HG03521 (cell line): ENCODE results near the gene ADPGK.
"Not testable (repeated sequence)": the region's sequence is repeated elsewhere in the genome, so short reads cannot be mapped to it uniquely, and the experiment has no call there.

Experiments
- ATAC-seq: cut with Tn5 transposase; IDR thresholded peaks from one replicate; pipeline ENCODE4 v1.9.1; 2021; ENCODE audit warnings: mild to moderate bottlenecking, moderate library complexity; ENCODE audit not compliant: unreplicated experiment

The ADPGK gene

DNA sequence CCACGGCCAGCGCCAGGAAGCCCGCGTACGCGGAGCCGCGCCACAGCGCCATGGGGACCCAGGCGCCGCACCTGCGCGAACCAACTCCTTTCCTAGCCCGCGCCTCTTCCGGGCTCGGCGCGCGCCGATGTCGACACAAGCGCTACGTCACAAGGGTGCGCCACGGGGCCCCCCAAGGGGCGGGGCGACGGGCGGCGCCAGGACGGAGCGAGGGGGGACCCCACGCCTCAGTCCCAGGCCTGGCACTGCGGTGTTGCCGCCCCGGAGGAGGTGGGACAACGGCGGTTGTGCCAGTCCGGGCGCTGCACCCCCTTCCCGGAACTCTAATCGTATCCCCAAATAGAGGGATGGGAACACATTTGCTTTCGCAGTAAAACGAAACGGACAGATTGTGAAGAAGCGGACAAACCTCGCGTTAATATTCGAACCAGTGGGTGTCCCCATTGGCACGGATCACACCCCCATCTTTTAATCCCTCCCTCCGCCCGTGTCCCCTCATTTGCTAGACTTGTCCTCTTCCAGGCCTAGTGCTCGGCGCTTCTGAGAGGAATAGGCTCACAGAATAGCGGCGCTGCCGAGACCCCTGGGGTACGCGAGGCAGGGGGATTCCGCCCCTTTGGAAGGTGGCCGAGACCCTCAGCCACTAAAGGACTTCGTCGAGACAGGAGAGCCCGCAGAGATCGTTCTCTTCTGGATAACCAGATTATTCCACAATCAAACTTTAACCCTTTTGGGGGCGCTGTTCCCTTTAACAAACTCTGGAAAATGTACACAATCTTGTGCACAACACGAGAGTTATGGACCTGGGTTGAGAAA lies at the start of gene ADPGK:
Gene ADPGK (minus strand): TSS at position 119 of the 816 bp plus-strand sequence. CDS start 67 bp downstream, at position 52.
- ATAC-seq: peak; percentile 79

DNA sequence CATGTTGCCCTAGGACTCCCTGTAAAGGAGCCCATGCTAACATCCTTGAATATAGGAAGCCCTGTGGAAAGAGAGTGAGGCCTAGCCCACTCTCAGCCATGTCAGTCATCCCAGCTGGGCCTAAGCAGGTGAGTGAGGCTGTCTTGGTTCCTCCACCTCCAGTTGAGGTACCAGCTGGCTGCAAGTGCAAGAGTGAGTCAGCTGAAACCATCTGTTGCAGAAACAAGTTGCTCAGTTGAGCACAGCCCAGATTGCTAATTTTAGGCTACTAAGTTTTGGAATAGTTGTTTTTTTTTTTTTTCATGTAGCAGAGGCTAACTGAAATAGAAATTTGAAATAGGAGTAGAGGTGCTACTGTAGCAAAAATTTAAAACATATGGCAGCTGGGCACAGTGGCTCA lies 43.7 kb upstream of the ADPGK start:
- no peak for ATAC-seq

DNA sequence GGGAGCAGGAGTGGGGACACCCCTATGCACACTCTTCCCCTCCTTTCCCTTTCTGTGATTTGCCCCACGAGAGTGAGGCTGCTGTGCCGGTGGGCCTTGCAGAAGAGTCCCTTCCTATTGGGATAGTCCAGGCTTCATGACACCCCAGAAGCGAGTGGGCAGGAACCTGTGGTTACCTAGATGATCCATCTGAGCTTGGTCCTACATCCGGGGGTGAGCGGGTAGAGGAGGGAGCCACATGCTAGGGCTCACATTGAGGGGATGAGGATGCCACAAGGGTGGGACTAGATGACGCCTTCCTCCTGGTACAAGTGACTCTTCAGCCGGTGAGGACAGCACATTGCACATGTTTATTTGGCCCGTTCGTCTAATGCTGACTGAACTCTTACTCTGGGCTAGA lies 43.1 kb upstream of the ADPGK start:
- no peak for ATAC-seq

DNA sequence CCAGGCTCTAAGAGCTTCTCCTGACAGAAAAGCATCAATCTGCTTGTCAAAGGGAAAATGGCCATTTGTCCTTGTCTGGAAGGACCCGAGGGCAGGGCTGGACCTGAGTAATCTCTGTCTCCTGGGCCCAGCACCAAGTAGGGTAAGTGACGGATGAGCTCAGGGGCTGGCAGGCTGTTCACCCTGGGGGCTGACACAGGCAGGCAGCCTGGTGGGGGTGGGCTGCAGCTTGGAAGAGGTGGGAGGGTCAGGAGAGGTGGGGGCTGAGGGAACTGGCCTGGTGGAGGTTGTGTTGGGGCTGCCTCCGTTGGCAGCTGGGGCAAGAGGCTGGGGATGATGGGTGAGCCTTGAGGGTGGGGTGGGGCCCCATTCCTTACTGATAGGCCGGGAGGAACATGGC lies 42.3 kb upstream of the ADPGK start:
- ATAC-seq: no peak

DNA sequence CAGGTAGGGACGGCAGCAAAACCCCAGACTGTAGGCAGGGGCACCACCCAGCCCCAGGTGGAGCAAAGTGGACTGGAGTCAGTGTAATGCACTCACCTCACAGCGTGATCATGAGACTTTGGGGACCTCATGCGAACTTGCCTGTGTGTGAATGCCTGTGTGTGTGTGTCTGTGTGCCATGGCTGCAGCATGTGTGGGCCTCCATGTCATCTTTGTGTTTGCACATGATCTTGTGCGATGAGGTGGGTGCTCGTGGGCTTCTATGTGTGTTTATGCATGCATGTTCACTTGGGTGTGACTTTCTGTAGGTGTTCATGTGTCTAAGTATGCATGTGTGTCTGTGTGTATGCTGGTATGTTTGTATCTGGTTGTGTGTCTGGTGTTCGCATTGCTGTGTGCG lies 41.2 kb upstream of the ADPGK start:
- ATAC-seq: no peak

DNA sequence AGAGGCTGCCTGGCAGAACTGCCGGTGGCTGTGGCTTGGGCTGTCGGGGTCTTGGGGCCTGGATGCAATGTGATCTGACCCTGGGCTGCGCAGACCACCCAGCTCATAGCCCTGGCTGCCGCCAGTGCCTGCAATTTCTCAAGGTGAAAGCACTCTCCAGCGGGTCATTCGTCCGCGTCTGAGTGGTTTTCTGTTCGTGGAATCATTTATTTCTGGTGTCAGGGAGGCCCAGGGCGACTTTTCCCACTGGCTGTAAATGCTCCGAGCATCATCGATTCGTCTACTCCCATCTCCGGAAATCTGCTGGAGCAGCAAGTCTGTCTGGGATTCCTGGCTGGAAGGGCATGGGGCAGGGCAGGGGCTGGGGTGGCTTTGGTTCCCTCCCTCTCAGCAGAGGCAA lies 40.6 kb upstream of the ADPGK start:
- no peak for ATAC-seq

DNA sequence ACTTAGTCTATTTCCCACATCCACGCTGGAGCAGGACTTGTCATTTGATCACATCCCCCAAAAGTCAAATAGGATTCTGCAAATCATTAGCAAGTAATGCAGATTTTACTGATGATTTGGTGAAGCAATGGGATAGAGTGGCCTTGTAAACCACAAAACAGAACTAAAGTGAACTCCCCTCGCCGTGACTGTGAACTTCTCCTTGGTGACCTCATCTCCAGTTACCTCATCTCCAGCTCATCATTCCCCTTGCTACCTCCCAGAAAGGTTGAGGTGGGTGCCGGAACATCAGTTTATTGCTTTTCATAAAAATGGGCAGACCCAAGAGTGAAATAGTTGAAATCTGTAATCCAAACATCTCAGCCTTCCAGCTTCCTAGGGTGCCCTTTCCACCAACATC lies 36.7 kb upstream of the ADPGK start:
- no peak for ATAC-seq

DNA sequence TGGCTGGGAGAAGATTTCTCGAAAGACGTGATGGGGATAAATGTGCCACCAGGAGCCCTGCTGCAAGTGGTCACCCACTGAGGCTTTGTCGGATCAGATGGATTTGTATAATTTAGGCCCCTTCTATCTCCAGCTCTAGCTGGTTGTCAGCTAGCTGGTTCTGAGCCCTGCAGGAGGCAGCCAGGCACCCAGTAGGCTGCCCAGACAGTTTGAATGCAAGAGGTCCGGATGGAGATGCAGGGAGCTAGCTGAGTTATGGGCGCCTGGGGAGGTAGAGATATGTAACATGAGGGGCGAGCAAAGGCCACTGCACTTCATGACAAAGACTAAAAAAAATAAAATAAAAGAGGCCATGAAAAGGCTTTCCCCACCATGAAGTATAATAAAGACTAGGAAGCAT lies 35.1 kb upstream of the ADPGK start:
- no peak for ATAC-seq

DNA sequence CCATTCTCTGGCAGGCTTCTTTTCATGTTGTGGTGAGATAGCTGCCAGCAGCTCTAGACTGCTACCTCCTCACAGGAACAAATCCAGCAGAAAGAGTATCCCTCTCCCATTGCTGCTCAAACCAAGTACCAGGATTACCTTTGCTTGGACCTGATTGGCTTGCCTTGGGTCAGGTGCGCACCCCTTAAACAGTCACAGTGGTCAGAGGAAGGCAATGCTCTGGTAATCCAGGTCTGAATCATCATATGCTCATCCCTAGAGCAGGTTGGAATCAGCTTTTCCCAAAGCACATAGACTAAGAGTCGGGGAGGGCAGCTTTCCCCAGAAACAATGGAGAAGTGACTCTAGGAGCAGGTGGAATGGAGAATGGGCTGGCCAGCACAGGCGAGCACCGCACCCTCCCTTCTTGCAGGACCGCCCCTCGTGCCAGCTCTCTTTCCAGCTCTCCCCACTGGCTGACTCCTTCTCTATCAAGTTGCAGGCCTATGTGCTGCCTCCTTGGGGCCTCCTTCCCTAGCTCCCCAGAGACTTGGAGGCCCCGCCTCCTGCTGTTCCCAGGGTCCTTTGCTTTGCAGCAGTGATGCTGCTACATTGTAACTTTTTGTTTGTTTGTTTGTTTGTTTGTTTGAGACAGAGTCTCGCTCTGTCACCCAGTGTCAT lies 29.9 kb upstream of the ADPGK start:
- no peak for ATAC-seq

DNA sequence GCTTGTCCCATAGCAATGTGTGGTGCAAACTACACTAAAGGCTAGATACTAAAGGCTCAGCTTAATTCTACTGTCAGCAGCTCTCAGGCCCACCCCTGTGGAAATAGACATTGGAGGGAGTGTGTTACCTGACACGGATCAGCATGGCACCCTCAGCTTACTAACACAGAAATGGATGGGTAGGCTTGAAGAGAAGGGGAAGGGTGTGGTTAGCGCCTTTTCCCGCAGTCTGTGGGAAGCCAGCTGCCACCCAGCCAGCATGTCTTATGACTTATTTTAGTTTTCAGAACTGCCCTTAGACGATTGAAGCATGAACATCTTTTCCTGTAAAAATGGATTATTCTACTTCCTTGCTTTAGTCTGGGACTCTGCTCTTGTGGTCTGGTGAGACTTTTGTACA lies 25.8 kb upstream of the ADPGK start:
- ATAC-seq: no peak

DNA sequence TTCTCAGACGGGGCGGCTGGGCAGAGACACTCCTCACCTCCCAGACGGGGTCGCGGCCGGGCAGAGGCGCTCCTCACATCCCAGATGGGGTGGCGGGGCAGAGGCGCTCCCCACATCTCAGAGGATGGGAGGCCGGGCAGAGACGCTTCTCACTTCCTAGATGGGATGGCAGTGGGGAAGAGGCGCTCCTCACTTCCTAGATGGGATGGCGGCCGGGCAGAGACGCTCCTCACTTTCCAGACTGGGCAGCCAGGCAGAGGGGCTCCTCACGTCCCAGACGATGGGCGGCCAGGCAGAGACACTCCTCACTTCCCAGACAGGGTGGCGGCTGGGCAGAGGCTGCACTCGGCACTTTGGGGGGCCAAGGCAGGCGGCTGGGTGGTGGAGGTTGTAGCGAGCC lies 23.8 kb upstream of the ADPGK start:
- not testable (repeated sequence) for ATAC-seq

DNA sequence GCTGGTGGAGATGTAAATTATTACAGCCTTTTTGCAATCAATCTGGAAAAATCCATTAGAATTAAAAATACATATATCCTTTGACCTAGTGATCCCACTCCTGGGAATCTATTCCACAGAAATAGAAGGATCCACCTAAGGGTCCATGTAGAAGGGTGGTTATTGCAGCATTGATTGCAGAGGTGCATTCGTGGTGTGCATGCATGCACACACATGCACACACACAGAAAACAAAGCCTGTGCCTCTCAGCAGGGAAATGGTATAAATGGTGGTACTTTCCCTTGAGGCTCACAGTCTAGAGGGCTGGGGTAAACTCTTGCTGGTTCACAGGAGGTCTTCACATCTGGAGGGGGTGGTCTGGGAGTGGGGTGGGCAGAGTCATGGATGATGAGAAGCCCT lies 19.4 kb upstream of the ADPGK start:
- ATAC-seq: no peak

DNA sequence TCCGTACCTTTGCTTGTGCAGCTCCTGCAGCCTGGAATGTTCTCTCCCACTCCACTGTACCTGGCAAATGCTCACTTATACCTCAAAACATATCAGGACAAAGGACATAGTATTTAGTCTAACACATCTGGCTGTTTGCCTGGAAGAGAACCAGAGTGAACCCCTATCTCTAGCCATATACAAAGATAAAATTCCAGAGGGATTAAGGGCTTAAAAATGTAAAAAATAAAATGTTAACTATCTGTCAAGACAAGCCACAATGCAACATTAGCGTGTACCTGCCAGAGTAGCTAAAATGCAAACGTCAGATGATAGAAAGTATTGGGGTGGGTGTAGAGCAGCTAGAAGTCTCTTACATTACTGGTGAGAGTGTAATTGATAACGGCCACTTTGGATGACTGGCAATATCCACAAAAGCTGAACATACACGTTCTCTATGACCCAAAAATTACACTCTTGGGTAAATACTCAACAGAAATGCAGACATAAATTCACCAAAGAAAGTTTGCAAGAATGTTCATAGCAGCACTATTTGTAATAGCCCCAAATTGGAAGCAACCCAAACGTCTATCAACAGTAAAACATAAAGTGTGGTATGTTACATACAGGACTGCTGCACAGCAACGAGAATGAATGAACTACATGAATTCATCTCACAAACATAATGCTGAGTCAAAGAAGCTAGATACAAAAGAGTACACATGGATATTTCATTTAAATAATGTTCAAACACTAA lies 18.2 kb upstream of the ADPGK start:
- ATAC-seq: no peak

DNA sequence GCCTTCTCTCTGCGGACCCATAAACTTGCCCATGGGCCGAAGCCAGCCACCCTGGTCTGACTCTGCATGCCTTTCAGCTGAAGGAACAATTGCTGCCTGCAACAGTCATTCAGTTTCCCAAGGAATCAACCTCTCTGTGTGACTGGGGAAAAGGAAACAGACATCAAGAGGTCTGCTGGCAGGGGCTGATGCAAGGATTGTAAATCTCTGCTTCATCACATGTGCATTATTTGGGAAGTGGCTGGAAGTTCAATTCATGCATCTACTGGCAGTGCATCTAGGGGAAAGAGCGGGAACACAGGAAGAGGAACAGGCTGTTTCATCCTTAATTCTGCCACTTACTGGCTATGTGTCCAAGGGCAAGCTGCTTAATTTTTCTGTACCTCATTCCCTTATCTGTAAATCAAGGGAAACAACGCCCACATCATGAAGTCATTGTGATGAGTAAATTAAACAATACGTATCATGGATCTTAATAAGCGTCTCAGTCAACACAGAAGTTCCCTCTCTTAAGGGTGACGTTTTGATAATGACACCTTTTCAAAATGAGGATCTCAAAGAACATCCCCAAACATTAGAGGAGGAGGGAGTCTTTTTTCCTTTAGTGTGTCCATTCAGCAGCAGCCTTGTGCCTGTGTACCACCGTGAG lies 17.4 kb upstream of the ADPGK start:
- no peak for ATAC-seq

DNA sequence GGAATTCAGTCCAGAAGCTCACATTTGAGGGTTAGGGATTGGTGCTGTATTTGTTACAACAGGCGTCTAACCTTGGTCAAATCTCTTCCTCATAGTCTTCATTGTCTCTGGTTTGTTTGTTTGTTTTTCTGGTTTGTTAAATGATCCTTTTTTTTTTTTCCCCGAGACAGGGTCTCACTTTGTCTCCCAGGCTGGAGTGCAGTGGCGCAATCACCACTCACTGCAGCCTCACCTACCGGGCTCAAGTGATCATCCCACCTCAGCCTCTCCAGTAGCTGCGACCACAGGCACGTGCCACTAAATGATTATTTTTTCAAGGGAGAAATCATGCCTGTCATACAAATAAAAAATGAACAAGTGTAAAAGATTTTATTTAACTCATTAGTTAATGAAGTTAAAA lies 14.3 kb upstream of the ADPGK start:
- ATAC-seq: no peak

DNA sequence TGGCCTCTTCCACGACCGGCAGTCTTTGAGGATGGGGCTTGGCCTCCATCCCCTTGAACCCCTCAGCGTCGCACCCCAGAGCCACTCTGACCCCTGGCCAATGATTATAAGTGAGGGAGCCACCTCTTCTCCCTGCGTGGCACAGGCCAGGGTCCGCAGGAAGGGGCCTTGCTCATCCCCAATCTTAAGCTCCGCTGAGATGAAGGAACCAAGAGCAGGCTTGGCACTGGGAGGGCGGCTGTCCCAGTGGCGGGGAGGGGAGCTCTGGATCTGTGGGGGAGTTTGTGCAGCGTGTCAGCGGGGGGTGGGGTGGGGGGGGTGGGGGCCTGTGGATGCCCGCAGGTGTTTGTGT lies 13.8 kb upstream of the ADPGK start:
- ATAC-seq: no peak

DNA sequence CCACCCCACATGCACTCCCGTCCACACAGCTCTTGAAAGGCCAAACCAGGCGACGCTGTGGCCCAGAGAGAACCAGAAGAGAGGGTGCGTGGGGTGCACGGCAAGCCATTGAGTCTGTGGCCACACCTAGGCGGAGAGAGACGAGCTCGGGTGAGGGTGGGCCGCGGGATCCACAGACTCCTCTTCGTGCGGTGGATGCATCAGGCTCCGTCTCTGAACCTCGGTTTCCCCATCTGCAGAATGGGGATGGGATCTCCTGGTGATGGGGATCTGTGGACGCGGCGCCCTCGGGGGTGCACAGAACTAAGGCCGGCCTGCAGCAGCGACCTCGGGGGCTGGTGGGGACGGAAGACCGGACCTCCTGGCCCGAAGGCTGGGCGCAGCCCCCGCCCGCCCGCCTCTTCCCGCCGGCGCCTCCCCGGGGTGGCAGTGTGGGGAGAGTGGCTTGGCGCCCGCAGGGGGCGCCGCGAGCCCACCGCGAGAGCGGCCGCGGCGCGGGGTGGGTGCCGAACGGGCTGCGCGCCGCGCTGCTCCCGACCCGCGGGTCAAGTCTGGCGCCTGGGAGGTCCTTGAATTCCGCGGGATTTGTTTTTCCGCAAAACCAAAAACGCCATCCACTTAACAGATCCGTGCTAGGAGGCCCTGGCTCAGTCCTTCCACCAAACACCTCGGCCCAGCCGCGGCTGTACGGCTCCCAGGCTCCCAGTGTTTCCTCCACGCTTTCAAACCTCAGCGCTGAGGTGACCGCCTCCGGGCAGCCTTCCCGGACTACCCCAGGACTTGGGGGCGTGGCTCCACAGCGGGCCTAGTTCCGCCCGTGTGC lies 13.2 kb upstream of the ADPGK start:
- ATAC-seq: peak; percentile 54

DNA sequence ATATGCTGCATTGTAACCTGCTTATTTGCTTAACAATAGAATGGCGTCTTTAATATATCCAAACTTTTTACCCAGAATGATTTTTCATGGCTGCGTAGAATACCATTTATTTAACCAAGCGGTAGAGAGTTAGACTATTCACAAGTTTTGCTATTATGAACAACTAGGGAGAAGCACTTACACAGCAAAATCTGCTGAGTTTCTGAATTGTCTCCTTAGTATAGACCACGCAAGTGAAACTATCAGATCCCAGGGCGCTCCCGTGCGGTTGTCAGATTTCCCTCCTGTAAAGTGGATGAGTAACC lies 12.6 kb upstream of the ADPGK start:
- no peak for ATAC-seq

DNA sequence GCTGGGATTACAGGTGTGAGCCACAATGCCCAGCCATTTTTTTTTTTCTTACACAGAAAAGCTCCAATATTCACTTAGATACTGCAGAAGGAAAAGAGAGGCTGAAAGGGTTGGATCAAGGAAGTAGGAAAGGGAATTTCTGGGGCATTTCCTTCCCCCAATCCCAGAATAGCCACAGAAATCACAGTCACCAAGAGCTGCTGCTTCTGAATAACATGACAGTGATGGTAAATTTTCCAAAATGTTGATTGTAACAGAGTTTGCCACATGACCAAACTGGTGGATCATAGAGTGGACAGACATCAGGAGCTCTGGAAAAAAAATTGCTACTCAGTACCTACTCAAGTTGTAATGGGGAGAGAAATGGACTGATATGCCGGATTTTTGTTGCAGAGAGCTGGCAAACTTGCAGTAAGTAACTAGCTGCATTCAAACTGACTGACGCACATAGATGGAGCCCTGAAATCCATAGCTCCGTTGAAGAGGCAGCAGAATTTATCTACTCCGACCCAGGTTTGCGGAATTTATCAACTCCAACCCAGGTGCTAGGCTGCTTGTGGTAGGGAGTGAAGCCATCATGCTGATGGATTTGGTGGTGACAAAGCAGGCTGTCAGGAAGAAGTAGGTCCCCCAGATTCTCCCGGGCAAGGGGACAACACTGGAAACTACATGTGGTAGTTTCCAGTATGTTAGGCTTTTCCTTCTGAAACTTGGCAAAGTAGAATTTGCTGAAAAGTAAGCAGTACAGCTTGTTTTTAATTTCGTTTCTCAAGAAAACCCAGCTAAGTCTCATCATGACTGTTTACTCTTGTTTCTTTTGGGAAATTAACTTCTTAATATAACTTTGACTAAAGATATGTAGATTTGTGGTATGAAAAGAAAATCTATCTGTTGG lies 10.5 kb upstream of the ADPGK start:
- ATAC-seq: no peak

DNA sequence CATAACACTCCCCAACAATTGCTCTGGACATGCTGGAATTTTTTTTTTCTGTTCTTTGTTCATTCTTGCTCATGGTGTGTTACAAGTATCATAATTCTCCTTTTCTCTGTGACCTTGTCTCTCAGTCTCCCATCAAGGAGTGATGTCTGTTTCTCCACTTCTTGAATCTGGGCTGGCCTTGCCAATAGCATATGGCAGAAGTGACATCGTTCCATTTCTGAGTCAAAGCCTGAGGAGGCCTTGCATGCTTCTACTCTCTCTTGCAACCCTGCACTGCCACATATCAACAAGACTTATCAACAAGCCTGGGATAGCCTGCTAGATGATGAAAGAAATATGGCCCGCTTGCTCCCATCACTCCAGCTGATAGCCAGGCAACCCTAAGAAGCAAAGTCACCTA lies 8.9 kb upstream of the ADPGK start:
- ATAC-seq: no peak
